ENCODE data around the gene TMEM196.

The TMEM196 gene

GRCh38 chr7:19772841-19773760, at the start of gene TMEM196:
TSS of gene TMEM196 (minus strand) at chr7:19773617. CDS start at chr7:19772696, 921 bp downstream.
- no peak for TF ChIP-seq CTCF (IDR thresholded peaks at IDR 0.05; ENCODE audit: insufficient read depth, missing control alignments)
- no peak for FAIRE-seq
- no peak for DNase-seq (ENCODE audit: insufficient read length, low spot score)

DNA sequence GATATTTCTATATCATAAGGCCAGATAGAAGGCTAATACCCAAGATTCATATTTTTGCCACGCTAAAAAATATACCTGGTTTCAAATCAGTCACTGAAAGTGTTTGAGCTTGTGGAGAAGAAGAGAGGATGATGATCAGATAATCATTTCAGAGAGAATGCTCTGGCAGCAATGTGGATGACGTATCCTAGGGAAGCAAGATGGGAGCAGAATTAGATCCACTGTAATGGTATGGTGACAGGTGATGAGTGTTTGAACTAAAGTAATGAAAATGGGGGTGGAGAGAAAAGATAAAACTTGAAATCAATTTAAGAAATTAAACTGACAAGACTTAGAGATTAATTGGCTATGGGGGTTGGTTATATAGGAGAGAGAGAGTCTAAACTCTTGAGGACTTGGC, 42.7 kb upstream of the TMEM196 start:
- FAIRE-seq (no peak), DNase-seq (ENCODE audit: insufficient read length, low spot score) (no peak)

DNA sequence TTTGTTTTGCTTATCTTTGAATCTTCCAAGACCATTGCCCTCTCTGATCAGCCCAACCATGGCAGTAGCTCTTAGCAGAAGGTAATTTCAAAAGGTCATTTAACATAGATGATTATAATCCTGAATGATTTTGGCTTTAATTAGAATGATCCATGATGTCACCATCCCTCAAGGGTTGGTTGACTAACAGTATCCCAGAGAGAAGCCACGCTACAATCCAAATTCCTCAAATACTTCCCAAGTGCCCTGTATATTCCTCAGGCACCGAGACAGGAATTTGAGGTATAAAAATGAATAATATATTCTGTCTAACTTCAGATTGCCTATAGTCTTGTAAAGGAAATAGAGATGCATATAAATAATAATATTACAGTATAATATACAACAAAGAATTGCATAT, 42.1 kb upstream of the TMEM196 start:
- no peak for FAIRE-seq
- no peak for DNase-seq (ENCODE audit: insufficient read length, low spot score)
- no peak for TF ChIP-seq CTCF (IDR thresholded peaks at IDR 0.05; ENCODE audit: insufficient read depth, missing control alignments)

More for the DNA sequence above, 42.7 kb upstream of the TMEM196 start:
- TF ChIP-seq CTCF (IDR thresholded peaks at IDR 0.05; ENCODE audit: insufficient read depth, missing control alignments): no peak

GRCh38 chr7:19814776-19815175, 41.4 kb upstream of the TMEM196 start:
- FAIRE-seq (no peak), DNase-seq (ENCODE audit: insufficient read length, low spot score) (no peak)
- TF ChIP-seq CTCF (IDR thresholded peaks at IDR 0.05; ENCODE audit: insufficient read depth, missing control alignments): no peak

DNA sequence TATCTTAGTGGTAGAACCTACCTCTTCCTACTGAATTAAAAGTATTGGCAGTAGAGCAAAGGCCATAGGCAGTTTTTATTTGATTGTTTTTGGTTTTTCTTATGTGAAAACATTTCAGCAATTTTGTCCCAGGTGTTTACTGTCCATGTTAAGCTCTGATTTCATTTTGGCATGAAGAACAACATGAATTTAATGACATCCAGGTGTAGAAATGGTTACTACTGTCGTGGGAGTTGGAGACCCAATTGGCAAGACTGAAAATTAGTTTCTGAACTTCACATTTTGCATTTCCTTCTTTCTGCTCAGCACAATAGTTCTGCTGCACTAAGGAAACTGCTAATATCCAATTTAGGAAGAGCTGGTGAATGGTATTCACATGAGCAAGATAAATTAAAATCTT, 38.0 kb upstream of the TMEM196 start:
- no peak for TF ChIP-seq CTCF (IDR thresholded peaks at IDR 0.05; ENCODE audit: insufficient read depth, missing control alignments)
- FAIRE-seq (no peak), DNase-seq (ENCODE audit: insufficient read length, low spot score) (no peak)

DNA sequence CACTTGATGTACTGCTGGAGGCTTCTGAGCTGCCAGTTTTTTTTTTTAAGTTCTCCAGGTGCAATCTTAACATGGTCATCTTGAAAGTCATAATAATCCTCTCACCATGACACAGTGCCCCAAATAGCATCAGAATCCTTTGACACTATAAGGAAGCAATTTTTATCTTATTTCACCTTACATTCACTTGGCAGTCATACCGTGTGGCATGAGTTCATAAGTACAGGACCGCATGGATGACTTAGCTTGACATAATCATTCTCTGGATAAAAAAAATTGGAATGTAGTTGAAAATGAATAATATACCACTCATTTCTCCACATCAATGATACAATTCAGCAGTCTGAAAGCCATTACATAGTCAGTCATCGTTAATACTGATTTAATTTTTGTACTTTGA, 25.6 kb upstream of the TMEM196 start:
- no peak for TF ChIP-seq CTCF (IDR thresholded peaks at IDR 0.05; ENCODE audit: insufficient read depth, missing control alignments)
- DNase-seq (ENCODE audit: insufficient read length, low spot score): no peak
- FAIRE-seq: no peak

DNA sequence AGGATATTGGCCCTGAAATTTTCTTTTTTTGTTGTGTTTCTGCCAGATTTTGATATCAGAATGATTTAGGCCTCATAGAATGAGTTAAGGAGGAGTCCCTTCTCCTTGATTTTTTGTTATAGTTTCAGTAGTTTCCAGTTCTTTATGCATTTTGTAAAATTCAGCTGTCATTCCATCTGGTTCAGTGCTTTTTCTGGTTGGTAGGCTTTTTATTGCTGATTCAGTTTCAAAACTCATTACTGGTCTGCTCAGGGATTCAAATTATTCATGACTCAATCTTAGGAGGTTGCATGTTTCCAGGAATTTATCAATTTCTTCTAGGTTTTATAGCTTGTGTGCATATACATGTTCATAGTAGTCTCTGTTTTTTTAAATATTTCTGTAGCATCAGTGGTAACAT, 10.1 kb upstream of the TMEM196 start:
- no peak for FAIRE-seq
- TF ChIP-seq CTCF (IDR thresholded peaks at IDR 0.05; ENCODE audit: insufficient read depth, missing control alignments): no peak
- no peak for DNase-seq (ENCODE audit: insufficient read length, low spot score)
